Esophagus (tissue), 2 donors: ENCODE data around the gene TPMT. TPM values are rescaled to one million over a fixed set of nuclear protein-coding genes. Genes with fewer than 3 reads are reported as not detected.

ENCODE experiments used
- H3K27ac ChIP-seq, 2 donors: one replicate each; pipeline ENCODE4 v1.5.1; 2013; ENCODE audit warnings: low read depth in 2 of 2, mild to moderate bottlenecking in 2 of 2, inconsistent platforms in 1 of 2, low read length in 1 of 2, moderate library complexity in 1 of 2
- H3K27me3 ChIP-seq, 2 donors: one replicate each; pipeline ENCODE4 v1.6.1; 2013; ENCODE audit warnings: low read length in 2 of 2, control low read depth in 1 of 2, mild to moderate bottlenecking in 1 of 2; ENCODE audit not compliant: insufficient read depth in 2 of 2, control insufficient read depth in 1 of 2
- H3K36me3 ChIP-seq, 2 donors: one replicate each; pipeline ENCODE4 v1.6.1; 2013; ENCODE audit warnings: low read length in 1 of 2; ENCODE audit not compliant: control insufficient read depth in 2 of 2, insufficient read depth in 2 of 2
- H3K4me1 ChIP-seq, 2 donors: one replicate each; pipeline ENCODE4 v1.6.1; 2013; ENCODE audit warnings: low read length in 1 of 2; ENCODE audit not compliant: control insufficient read depth in 2 of 2, insufficient read depth in 2 of 2
- H3K4me3 ChIP-seq, 2 donors: one replicate each; pipeline ENCODE4 v1.5.1; 2013; ENCODE audit warnings: low read length in 2 of 2, mild to moderate bottlenecking in 2 of 2, low read depth in 1 of 2, moderate library complexity in 1 of 2
- H3K9me3 ChIP-seq, 2 donors: one replicate each; pipeline ENCODE4 v1.6.1; 2013; ENCODE audit warnings: mild to moderate bottlenecking in 2 of 2, low read depth in 1 of 2, low read length in 1 of 2, moderate library complexity in 1 of 2; ENCODE audit not compliant: control insufficient read depth in 2 of 2, insufficient read depth in 1 of 2
- WGBS, 2 donors: extraction: QIAGEN DNeasy Blood & Tissue Kit; methylation state at CpG; one replicate each; pipeline ENCODE4 v1.1.7; 2013; 5-methylcytosine and 5-hydroxymethylcytosine counted together
- polyA plus RNA-seq, 2 donors: library from polyadenylated mRNA; stranded (reverse); fragments of 200-250 nt; gene quantifications; one replicate each; pipeline ENCODE4 v1.2.3, GENCODE V29; 2013
- donor health status: healthy with polysubstance abuse.
- donor health status: Bipolar disorder and iron deficiency.

TPMT gene
- polyA plus RNA-seq, 2 donors: 10.4 to 11.9 TPM

GRCh38 chr6:18147616-18148015, 7.3 kb downstream of the TPMT start:
- no peak overlapping the region for H3K4me3 ChIP-seq
- no peak overlapping the region for H3K27ac ChIP-seq
- H3K9me3 ChIP-seq: no peaks in the 10 kb centered on the region
- no peaks in the 10 kb centered on the region for H3K4me1 ChIP-seq
- 95 to 99% methylated on average over 2 of the region's 2 CpGs for WGBS, 2 donors
- peaks cover 0 to 3% of the 10 kb centered on the region in 2 donors for H3K36me3 ChIP-seq
- H3K27me3 ChIP-seq: no peaks in the 10 kb centered on the region

GRCh38 chr6:18147160-18147559, 7.7 kb downstream of the TPMT start:
- H3K27me3 ChIP-seq: no peaks in the 10 kb centered on the region
- no peaks in the 10 kb centered on the region for H3K4me1 ChIP-seq
- no peaks in the 10 kb centered on the region for H3K9me3 ChIP-seq
- peaks cover 3% of the 10 kb centered on the region in 2 donors for H3K36me3 ChIP-seq
- 60 to 69% methylated on average over 2 of the region's 2 CpGs for WGBS, 2 donors
- H3K4me3 ChIP-seq: no peak overlapping the region
- H3K27ac ChIP-seq: no peak overlapping the region

DNA sequence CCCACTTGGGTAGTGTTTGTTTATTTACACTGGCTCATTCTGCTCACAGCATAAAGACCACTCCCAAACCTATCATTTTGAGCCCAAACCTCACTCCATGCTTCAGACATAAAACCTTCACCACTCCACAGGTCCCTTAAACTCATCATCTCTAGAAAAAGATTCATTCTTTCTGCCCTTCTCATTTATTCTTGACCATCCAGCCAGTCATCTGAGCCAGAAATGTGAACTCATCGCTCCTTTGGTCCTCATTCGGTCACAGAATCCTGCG, 12.4 kb downstream of the TPMT start:
- Histone ChIP-seq H3K27ac (no peak overlapping the region), H3K27me3 (no peaks in the 10 kb centered on the region), H3K4me1 (no peaks in the 10 kb centered on the region), H3K4me3 (no peak overlapping the region), H3K36me3 (peaks cover 6 to 9% of the 10 kb centered on the region in 2 donors), H3K9me3 (no peaks in the 10 kb centered on the region)
- WGBS, 2 donors: 94 to 95% methylated on average over 3 of the region's 3 CpGs

- no peak overlapping the region for H3K4me3 ChIP-seq
- no peaks in the 10 kb centered on the region for H3K9me3 ChIP-seq
- peaks cover 6 to 9% of the 10 kb centered on the region in 2 donors for H3K36me3 ChIP-seq
- WGBS, 2 donors: 77 to 82% methylated on average over 13 of the region's 13 CpGs
- no peaks in the 10 kb centered on the region for H3K27me3 ChIP-seq
- no peaks in the 10 kb centered on the region for H3K4me1 ChIP-seq
- no peak overlapping the region for H3K27ac ChIP-seq
Measured at GRCh38 chr6:18141805-18142590, 12.9 kb downstream of the TPMT start.

GRCh38 chr6:18139935-18140621, 14.8 kb downstream of the TPMT start:
- Histone ChIP-seq H3K9me3 (no peaks in the 10 kb centered on the region), H3K27ac (no peak overlapping the region), H3K27me3 (no peaks in the 10 kb centered on the region), H3K36me3 (peaks cover 6 to 9% of the 10 kb centered on the region in 2 donors), H3K4me3 (no peak overlapping the region), H3K4me1 (no peaks in the 10 kb centered on the region)
- 90 to 95% methylated on average over 6 of the region's 6 CpGs for WGBS, 2 donors

GRCh38 chr6:18138906-18139305, 16.0 kb downstream of the TPMT start:
- peaks cover 6 to 9% of the 10 kb centered on the region in 2 donors for H3K36me3 ChIP-seq
- no peaks in the 10 kb centered on the region for H3K9me3 ChIP-seq
- no peak overlapping the region for H3K4me3 ChIP-seq
- no peaks in the 10 kb centered on the region for H3K4me1 ChIP-seq
- H3K27me3 ChIP-seq: no peaks in the 10 kb centered on the region
- WGBS, 2 donors: 91 to 93% methylated on average over 5 of the region's 5 CpGs
- no peak overlapping the region for H3K27ac ChIP-seq

GRCh38 chr6:18136260-18136659, 18.6 kb downstream of the TPMT start:
- Histone ChIP-seq H3K9me3 (no peaks in the 10 kb centered on the region), H3K36me3 (peaks cover 0 to 6% of the 10 kb centered on the region in 2 donors)

DNA sequence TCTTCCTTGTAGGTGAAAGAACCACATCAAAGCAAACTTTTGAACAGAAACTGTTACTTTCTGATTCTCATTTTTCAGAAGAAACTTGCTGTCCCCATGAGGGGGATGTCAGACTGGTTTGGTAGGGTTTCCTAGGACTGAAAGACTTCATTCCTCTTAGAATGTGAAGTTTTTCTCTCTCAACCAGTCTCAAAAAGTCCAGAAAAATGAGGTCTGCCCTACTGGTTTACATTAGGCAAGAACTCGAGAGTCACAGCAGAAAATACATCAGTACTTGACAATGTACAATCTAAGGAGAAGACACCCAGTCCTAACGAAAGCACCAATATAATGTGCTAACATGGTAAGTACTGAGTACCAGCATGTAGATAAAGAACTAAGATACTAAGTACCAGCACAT, 19.7 kb downstream of the TPMT start:
- no peaks in the 10 kb centered on the region for H3K4me1 ChIP-seq
- WGBS, 2 donors: 90 to 94% methylated on average over 2 of the region's 2 CpGs

More at GRCh38 chr6:18136260-18136659, 18.6 kb downstream of the TPMT start:
- H3K27me3 ChIP-seq: no peaks in the 10 kb centered on the region
- 94 to 96% methylated on average over 10 of the region's 10 CpGs for WGBS, 2 donors
- no peaks in the 10 kb centered on the region for H3K4me1 ChIP-seq
- no peak overlapping the region for H3K4me3 ChIP-seq
- no peak overlapping the region for H3K27ac ChIP-seq

DNA sequence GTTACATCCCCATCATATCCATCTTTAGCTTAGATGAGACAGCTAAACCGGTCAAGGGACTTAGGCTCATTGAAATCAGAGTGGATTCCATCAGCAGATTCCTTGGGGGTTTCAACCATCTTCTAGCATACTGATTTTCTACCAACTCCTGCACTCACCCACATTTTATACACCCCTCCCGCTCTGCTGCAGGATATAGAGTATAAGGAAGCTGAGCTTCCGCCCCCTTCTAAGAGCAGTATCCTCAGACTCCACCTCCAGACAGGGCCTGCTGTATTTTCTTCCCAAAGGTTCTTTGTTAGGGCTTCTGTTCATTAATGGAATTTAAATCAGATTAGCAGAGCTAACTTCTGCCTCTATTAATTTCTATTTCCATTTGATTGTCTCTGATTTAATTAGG, 22.5 kb downstream of the TPMT start:
- Histone ChIP-seq H3K9me3 (no peaks in the 10 kb centered on the region), H3K27me3 (no peaks in the 10 kb centered on the region), H3K27ac (no peak overlapping the region), H3K4me1 (no peaks in the 10 kb centered on the region), H3K4me3 (no peak overlapping the region), H3K36me3 (no peaks in the 10 kb centered on the region)
- 94 to 98% methylated on average over 3 of the region's 3 CpGs for WGBS, 2 donors

More for the DNA sequence above, 19.7 kb downstream of the TPMT start:
- H3K9me3 ChIP-seq: no peaks in the 10 kb centered on the region
- H3K36me3 ChIP-seq: peaks cover 0 to 6% of the 10 kb centered on the region in 2 donors
- no peak overlapping the region for H3K27ac ChIP-seq
- H3K4me3 ChIP-seq: no peak overlapping the region
- no peaks in the 10 kb centered on the region for H3K27me3 ChIP-seq

DNA sequence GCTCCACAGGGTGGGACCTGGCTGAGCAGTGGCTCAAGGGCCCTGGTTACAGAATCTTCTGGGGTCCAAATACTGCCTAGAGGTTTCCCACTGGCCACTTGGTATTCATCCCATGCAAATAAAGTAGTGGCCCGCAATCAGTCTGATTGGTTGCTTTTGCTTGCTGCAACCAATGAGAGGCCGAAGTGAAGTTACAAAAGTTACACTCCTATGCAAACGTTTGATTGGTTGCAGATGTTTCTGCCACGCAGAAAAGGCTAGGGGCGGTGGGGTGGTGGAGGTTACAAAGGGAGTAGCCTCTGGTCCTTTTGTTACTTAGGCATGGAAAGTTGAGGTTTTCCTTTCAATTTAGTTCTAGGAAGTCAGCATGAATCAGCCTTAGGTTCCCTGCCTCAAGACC, 28.8 kb downstream of the TPMT start:
- no peaks in the 10 kb centered on the region for H3K27me3 ChIP-seq
- H3K4me3 ChIP-seq: no peak overlapping the region
- peaks cover 0 to 2% of the 10 kb centered on the region in 2 donors for H3K36me3 ChIP-seq
- H3K27ac ChIP-seq: no peak overlapping the region
- H3K4me1 ChIP-seq: peaks cover 0 to 9% of the 10 kb centered on the region in 2 donors
- H3K9me3 ChIP-seq: no peaks in the 10 kb centered on the region
- WGBS, 2 donors: 62 to 64% methylated on average over 5 of the region's 5 CpGs
